ENCODE results near the gene CD28.
"Not testable (repeated sequence)": the region's sequence is repeated elsewhere in the genome, so short reads cannot be mapped to it uniquely, and the experiment has no call there.

CD28 gene

GRCh38 chr2:203748331-203749126 lies 42.1 kb downstream of the CD28 start:
- DNase-seq (ENCODE audit: low read depth): no peak

- no peak for DNase-seq (ENCODE audit: low read depth)
Measured at GRCh38 chr2:203750346-203751068, 44.1 kb downstream of the CD28 start.

DNA sequence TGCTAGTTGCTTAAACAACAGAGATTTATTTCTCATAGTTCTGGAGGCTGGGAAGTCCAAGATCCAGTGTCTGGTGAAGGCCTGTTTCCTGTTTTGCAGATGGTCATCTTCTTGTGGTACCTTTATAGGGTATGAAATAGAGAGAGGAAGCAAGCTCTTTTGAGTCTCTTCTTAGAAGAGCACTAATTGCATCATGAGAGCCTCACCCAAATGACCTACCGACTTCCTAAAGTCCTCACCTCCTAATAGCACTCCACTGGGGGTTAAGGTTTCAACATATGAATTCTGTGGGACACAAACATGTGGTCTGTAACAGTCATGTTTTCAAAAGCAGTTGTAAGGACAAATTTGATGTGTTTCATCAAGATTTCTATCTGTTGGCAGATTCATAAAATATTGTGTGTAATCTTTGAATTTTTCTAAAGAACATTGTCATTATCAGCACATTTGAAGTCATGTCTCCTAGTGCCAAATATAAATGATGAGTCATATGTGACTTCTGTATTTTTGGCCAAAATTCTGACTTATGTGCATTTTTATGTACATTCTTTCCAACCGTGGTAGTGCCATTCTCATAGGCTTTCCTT lies 45.3 kb downstream of the CD28 start:
- DNase-seq (ENCODE audit: low read depth): no peak

GRCh38 chr2:203756161-203756560 lies 49.7 kb downstream of the CD28 start:
- no peak for DNase-seq (ENCODE audit: low read depth)

DNA sequence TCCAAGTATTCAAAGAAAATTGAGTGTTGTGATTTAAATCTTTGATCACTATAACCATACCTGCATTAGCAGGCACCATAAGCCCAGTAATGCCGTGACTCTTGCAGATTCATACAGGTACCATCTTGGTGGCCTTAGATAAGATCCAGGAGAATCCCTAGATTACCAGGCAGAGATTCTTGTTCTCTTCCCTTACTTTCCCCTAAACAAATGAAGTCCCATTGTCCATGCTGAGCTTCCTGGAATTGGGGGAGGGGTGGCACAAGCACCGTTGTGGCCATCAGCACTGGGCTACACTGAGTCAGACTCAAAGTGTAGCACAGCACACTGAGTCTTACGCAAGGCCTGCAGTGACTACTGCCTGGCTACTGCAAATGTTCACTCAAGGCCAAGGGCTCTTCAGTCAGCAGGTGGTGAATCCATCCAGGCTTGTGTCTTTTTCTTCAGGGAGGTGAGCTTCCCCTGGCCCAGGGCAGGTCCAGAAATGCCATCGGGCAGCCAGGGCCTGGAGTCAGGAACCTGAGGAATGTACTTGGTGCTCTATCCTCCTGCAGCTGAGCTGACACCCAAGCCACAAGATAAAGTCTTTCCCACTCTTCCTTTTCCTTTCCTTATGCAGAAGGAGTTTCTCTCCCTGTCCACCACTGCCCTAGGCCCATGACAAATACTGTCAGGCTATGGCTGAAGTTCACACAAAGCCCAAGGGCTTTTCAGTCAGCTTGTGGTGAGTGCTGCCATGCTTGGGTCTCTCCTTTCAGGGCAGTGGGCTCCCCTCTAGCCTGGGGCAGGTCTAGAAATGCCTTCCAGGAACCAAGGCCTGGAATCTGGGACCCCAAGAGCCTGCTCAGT lies 52.6 kb downstream of the CD28 start:
- no peak for DNase-seq (ENCODE audit: low read depth)

DNA sequence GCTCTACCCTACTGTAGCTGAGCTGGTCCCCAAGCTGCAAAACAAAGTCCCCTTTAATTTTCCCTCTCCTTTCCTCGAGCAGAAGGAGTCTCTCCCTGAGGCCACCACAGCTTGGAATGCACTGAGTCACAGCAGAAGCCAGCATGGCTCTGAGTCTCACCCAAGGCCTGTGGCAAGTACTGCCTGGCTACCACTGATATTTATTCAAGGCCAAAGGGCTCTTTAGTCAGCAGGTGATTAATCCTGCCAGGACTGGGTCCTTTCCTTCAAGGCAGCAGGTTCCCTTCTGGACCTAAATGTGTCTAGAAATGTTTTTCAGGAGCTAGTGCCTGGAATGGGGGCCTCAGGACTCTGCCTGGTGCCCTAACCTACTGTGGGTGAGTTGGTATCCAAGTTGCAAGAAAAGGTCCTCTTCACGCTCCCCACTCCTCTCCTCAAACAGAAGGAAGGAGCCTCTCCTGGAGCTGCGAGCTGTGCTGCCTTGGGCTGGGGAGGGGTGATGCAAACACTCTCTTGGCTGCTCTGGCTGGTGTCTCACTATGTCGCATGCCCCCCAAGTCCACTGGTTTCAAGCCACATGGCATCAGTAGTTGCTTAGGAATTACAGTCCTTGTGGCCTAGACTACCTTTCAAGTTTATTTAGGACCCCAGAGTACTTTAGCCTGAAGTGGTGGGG lies 53.4 kb downstream of the CD28 start:
- DNase-seq (ENCODE audit: low read depth): no peak

GRCh38 chr2:203761121-203761520 lies 54.7 kb downstream of the CD28 start:
- no peak for DNase-seq (ENCODE audit: low read depth)

DNA sequence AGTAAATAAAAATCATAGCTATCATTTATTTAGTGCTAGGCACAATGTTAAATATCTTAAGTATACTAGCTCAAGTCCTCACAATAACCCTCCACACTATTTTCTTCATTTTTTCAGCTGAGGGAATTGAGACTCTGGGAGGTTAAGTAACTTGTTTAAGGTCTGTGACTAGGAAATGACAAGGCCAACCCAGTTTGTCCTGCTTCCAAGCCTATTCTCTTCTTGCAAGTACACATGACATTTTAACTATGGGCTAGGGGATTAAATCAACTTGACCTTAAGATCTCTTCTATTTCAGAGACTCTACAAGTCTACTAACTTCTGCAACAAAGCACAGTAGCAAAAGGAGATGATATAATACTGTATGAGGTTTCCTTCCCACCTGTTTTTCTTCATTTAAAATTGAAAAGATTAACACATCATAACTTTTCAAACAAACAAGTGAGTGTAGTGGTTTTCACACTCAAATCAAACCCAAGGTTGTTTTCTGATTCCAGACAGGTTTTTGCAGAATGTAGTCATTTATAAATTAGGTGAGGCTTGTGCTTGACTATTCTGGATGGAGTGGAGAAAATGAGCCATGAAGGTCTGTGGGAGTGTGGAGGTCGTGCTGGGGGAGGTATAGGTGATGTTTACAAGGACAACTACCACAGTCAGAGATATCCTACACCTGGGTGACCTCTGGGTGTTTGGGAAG lies 57.0 kb downstream of the CD28 start:
- no peak for DNase-seq (ENCODE audit: low read depth)

- DNase-seq (ENCODE audit: low read depth): no peak
Measured at GRCh38 chr2:203763938-203764664, 57.7 kb downstream of the CD28 start.

- no peak for DNase-seq (ENCODE audit: low read depth)
Measured at GRCh38 chr2:203772456-203773165, 66.2 kb downstream of the CD28 start.

DNA sequence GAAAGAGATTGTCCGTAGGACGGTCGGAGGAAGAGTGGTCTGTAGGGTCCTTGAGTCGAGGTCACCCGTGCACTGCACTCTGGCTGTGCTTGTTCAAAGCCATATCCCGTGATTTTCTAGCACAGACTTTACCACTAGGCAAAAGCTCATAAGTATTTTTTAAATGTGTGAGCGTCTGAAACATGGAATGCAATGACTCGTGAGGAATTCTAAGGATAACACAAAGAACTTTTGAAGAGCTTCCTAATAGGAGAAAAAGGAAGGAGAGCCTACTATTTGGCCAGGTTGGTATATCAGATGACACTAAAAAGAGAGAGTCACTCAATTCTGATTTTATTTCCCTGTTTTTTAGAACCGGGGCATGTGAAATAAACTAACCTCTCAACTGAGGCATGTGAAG lies 68.3 kb downstream of the CD28 start:
- DNase-seq (ENCODE audit: low read depth): no peak

- no peak for DNase-seq (ENCODE audit: low read depth)
Measured at GRCh38 chr2:203775684-203776083, 69.2 kb downstream of the CD28 start.

DNA sequence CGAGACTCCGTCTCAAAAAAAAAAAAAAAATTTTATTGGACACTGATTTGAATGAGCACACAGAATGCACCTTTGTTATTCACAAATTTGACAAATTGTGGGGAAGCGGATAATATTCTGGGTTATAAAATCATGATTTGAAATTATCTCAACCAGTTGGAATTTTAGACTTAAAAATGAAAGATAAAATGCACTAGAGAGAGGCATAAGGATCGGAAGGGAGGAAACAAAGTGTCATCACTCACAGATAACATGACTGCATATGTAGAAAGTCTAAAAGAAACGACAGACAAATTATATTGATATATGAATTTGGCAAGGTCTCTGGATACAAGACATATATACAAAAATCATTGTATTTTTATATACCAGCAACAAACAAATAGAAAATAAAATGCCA lies 70.6 kb downstream of the CD28 start:
- no peak for DNase-seq (ENCODE audit: low read depth)

- DNase-seq (ENCODE audit: low read depth): not testable (repeated sequence)
Measured at GRCh38 chr2:203779477-203780073, 73.1 kb downstream of the CD28 start.

DNA sequence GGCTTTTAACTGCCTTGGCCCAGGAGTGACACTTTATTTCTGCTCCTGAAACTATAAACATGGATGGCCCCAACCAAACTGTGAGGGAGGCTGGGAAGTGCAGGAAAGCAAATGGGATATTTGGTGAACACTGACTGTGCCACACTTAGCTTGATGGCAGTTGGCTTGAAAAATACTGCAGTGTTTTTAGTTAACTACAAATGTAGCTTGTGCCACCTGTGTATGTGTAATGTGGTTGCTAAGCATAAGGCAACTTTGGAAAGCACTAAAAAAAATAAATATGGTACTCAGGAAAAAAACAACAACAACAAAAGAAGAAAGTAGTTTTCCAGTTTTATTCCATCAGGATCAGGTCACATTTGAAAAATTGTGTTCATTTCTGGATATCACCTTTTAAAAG lies 73.8 kb downstream of the CD28 start:
- no peak for DNase-seq (ENCODE audit: low read depth)

DNA sequence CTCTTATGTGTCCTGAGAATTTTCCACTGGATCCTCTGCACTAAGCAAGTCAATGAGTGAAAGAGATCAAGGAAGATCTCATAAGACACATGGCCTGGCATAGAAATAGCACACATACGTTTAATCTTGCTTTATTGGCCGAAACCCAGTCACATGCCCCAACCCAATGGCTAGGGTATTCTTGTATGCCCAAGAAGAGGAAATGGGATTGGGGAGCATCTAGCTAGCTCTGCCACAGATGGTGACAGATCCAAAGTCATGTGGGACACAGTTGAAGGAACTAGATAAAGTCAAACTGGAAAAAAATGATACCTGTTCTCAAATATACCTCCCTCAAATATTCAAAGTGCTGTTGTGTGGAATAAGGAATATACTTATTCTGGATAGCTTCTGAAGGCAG lies 74.7 kb downstream of the CD28 start:
- no peak for DNase-seq (ENCODE audit: low read depth)

DNA sequence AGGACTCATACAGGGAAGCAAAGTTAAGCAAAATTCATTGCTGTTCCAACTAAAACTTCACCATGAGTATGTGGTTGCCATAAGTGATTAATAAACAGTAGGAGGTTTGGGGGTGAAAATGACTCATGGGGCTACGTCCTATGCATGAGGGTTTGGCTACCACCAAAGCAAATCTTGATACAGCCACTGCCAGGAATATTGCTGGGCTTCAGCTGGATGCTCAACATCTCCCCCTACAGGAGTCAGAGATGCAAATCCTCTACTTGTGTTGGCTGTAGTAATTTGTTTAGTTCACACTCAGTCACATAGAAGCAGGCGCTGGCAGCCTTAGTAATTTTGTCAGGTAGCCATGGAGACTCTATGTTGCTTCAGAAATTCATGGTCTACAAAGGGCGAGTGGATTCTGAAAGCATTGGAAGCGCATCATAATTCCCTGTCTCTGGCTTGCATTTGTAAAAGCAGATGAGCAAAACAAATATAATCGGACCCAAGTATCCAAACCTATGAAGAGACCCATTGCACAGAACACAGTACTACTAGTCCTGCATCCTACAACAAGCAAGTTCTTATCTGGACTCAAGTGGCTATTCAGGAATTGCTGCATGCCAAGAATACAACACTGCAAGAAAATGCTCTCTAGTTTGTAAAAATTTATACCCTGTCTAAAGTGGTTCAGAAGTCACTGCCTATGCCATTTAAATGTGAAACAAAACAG lies 76.0 kb downstream of the CD28 start:
- DNase-seq (ENCODE audit: low read depth): peak; percentile 52

DNA sequence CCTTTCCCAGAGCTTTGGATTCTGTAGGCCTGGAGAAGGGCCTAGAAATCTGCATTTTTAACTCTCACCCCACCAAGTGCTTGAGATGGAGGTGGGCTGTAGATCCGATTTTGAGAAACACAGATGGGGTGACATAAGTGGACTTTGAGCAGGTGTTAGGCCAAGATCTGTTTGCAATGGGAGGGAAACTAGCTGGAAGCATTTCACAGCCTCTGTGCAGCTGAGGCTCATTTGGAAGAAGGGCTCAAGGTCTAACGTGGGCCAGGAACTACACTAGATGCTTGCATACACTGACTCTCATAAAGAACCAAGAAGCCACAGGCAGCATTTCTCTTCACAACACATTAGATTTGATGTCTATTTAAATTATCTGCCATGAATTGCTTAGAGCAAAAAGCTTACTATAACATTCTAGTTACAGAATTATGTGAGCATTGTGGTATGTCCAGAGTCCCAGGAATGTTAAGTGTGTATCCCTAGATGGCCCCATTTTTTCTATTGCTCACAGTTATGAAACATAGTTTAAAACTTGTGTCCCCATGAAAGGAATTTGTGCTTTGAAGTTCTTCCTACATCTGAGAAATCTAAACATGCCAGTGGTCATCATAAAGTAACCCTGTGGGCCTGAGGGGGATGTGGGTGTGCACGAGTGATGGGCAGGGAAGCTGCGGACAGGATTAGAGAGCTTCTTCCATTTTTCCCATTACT lies 77.2 kb downstream of the CD28 start:
- DNase-seq (ENCODE audit: low read depth): no peak
